ENCODE measurements around the gene BTBD9.

BTBD9 gene

DNA sequence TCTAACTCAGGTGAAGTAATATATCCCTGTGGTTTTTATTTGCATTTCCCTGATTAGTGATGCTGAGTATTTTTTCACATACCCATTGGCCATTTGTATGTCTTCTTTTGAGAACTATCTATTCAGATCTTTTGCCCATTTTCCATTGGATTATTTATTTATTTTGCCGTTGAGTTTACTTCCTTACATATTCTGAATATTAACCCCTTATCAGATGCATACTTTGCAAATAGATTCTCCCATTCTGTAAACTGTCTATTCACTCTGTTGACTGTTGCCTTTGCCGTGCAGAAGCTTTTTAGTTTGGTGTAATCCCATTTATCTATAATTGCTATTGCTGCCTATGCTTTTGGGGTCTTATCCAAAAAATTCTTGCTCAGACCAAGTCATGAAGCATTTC, 336.9 kb downstream of the BTBD9 start:
- DNase-seq (ENCODE audit: low read depth, low spot score): no peak

DNA sequence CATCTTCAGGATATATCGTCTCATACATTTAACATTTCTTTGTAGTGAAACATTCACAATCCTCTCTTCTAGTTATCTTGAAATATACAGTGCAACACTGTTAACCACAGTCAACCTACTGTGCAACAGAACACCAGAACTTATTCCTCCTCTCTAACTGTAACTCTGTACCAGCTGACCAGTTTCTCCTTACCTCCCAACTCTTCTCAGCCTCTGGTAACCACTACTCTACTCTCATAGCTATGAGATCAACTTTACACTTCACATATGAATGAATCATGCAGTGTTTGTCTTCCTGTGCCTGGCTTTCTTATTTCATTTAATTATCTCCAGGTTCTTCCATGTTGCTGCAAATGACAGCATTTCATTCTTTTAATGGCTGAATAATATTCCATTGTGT, 337.6 kb downstream of the BTBD9 start:
- DNase-seq (ENCODE audit: low read depth, low spot score): no peak

DNA sequence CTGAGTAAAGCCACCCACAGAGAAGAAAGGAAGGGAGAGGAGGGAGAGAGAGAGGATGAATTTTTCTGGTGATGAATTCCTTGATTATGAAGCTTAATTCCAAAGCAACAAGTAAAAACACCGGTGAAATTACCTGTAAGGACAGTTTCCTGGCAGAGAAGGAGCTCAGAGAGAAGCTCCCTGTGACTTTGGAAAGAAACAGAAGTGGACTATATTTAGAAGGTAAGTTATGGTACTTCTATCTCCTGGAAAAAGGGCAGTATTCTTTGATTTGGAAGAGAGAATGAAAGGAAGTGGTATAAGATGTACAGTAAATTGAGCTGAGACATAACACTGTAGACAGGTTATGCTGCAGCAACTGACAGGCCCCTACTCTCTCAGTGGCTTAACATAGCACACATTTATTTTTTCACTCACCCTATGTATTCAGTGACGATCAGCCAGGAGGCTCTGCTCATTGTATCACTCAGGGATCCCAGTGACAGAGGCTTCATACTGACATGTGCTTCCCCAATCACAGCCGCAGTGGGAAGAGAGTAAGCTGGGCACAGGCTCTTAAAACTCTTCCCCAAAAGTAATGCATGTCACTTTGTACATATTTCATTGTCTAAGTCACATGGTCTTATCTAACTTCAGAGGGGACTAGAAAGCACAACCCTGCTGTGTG, 349.5 kb downstream of the BTBD9 start:
- DNase-seq (ENCODE audit: low read depth, low spot score): no peak

DNA sequence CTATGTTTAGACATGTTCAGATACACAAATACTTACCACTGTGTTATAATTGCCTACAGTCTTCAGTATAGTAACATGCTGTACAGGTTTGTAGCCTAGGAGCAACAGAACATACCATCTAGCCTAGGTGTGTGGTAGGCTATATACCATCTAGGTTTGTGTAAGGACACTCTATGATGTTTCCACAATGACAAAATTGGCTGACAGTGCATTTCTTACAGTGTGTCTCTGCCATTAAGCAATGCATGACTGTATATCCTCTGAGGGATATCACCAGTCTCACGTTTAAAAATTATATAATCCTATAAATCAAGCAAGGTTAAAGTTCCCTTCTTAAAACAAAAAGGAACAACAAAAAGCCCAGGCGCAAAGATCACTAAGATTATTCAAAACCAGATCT, 352.2 kb downstream of the BTBD9 start:
- DNase-seq (ENCODE audit: low read depth, low spot score): no peak

DNA sequence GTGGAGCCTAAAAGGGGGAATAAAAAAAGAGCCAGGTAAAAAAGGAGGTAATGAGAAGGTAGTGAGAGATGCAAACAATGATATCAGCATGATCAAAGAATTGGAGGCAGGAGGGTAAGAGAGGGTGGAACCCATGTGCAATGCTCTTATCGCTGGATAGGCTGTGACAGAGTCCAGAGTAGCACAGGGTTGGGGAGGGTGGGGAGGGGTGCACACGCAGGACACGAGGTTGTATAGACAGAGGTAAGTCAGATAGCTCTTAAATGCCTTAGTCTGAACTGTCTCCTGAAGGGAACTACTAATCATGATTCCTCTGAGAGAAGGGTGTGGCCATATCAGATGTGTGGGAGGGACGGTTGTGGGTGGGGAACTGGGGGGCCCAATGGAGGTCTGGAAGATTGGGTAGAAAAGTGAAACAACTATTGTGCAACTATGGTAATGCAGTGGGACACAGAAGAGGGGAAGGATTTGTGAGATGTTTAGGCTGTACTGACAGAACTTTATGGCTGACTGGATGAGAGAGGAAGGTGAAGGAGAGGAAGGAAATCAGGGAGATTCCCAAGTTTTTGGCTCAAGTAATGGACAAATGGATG, 354.8 kb downstream of the BTBD9 start:
- no peak for DNase-seq (ENCODE audit: low read depth, low spot score)

DNA sequence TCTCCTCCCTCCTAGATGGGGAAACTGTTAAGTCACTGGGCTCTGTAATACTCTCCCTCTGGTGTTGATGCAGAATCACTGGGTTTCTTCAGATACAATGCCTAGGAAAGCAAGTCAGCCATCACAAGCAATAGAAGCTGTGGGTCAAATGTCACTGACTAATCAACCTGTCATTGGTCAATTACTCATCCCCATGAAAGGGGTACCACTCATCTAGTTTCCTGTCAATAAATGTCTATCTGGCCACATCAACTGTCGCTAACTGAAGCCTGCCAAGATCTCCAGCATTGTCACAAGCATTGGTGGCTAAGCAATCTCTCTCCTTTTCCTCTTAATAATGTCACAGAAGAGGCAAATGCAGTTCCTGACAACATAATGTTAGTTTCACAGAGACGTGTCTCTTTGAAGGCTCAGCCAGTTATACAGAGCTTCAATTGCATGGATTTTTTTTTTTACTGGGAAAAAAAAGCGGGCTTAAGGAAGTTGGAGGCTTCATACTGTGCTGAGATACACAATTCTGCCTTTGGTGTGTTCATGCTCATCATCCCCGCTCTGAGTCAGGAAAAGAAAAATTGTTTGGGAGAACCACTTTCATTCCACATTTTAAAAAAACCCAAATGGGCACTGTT, 355.9 kb downstream of the BTBD9 start:
- DNase-seq (ENCODE audit: low read depth, low spot score): no peak

DNA sequence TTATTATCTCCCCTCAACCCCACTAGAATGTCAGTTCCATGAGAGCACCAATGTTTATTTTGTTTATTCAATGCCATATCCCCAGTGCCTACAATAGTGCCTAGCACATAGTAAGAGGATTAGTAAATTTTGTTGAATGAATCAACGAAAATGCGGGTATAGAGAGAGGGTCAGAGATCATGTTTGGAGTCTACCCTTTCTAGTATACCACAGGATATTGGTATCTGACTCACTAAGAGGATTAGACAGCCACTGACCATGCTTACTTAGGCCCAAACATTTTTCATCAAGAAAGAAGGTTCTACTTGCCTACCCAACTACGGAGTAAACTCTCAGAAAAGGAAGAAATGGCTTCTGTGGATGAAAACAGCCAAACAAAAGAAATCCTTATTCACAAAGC, 356.8 kb downstream of the BTBD9 start:
- DNase-seq (ENCODE audit: low read depth, low spot score): no peak

DNA sequence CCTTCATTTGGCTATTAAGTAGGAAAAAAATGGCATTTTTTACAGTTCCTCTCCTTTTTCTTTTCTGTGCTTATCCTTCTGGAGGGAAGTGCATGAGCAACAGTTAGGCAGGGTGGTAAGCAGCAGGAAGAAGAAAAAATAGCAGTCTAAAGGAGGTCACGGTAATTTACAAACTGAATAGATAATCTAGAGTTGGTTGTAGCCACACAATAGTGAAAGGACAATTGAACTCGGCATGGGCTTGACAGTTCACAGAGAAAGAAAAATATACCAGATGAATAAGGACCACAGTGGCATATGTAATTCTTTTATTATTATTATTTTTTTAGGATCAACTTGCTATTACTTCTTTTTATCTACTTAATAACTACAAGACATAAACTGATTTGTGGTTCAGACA, 358.6 kb downstream of the BTBD9 start:
- no peak for DNase-seq (ENCODE audit: low read depth, low spot score)

DNA sequence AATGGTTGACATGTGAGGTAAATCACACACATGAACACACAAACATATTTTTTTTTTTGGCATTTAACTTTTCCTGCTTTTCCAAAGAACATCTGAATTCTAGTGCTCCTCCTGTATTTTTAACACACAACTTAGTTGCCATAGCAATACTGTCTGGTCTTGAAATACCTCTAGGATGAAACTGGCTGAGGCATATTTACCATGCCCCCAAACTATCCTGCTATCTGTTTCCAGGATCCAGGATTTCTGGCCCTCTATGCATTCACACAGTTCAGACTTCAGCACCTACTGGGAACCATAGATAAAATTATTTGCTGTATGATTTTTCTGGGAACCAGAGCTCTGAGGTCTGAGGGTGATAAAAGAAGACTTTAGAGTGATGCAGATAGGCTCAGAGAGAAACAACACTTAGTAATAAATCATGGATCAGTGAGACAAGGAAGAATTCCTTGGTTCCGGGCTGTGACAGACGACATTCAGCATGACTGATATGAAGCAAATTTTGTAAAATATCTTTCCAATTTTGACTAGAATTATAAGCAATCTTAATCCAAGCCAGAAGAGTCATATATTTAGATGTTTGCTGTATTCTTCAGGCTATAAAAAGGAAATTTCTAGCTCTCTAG, 359.7 kb downstream of the BTBD9 start:
- DNase-seq (ENCODE audit: low read depth, low spot score): no peak

DNA sequence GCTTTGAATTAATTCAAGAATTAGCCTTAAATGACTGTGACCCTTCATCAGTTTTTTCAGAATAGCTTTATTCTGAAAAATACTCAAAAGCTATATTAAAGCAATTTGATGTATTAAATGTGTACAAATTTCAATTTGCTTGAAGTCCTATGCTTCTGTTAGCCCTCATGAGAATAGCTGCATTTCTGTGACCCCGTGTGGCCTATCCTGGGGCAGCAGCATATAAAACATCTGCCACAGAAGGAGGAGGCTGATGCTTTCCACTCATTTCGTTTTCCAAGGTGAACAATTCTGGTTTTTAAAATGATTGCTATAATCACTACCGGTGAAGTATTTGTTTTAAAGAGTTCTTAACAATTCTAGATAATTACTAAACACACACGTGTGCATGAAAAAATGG, 360.3 kb downstream of the BTBD9 start:
- DNase-seq (ENCODE audit: low read depth, low spot score): no peak

DNA sequence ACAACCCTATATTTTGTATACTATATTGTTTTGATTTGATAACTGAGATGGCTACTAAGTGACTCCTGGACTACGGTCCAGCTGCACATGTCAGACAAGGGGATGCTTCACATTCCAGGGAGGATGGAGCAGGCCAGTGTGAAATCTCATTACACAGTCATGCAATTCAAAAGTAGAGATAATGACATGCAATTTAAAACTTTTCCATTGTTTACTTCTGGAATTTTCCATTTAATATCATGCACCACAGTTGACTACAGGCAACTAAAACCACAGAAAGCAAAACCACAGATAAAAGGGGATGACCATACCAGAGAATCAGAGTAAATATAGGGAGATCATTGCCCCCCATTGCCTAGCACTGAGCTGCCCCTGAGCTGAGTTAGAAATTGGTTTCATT, 366.4 kb downstream of the BTBD9 start:
- DNase-seq (ENCODE audit: low read depth, low spot score): no peak

DNA sequence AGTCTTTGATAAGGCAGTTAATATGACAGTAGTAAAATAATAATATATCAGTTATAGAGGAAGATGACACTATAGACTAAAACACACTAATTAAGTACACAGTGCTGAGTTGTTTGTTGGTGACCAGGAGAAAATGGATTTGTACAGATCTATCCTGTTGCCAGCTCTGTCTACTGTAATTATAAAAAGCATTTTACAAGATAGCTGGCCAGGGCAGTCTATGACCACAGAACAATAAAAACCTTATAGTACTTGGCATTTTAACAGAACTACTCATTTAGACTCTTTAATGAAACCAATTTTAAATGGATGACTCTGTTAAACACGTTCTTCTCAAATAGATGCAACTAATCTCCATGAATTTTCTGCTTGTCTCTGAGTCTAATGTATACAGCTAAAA, 367.5 kb downstream of the BTBD9 start:
- DNase-seq (ENCODE audit: low read depth, low spot score): no peak

DNA sequence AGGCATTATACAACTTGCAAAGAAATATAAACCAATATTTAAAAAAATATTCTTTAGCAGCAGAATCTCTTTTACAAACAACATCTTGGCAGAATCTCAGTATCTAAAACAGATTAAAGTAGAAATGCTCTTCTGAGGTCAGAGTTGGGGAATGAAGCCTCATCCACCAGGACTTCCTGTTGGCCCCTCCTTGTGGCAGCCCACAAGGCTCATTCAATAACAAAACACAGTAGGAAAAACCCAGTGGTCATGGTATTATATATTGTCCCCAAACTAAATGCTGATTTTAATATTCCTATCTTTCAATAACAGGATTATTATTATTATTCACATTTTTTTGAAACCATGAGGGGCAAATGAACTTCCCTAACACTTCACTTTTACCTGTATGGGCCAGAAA, 368.6 kb downstream of the BTBD9 start:
- DNase-seq (ENCODE audit: low read depth, low spot score): no peak

DNA sequence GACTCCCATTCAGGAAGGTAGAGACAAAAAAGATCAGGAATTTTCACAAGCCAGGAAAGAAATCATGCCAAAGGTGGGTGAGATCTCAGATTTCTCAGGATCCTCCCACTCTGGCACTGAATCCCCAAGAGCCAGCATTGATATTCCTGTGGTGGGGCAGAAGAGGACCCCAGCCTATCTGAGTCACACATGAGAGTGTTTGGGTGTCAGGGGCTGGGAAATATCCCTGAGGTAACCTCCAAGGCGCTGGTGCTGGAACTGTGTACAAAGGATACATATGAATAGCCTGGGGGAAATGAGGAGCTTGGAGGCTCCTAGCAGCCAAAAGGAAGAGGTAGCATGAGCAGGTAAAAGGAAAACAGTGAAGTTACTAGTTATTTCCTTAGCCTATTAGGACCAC, 369.4 kb downstream of the BTBD9 start:
- DNase-seq (ENCODE audit: low read depth, low spot score): no peak

DNA sequence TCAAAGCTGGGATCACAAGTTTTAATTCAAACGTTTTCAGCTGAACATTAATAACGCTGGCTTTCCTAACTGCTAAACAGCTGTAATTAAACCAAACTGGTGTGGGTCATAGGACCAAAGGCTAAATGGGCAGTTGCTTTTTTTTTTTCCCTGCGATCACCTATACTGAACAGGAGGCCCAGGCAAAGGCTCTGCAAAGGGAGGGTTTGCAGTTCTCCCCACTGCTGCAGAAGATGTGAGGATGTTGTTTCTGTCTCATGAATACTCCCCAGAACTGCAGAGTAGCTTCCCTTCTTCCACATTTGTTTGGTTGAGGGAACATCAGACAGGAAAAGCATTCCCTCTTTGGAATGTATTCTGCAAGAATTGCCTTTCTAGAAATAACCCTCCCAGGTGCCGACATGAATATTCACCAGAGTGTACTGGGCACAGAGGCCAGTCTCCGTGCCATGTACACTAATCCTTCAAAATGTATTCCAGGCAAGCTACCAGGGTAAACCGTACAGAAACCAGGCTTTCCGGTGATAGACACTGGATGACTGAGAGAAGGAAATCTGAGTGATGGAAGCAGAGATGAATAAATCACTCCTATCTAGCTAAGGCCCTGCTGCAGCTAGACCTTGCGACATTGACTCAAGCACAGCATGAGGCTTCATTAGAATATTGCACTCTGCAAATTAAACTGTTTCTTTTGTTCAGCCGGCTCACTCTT, 370.1 kb downstream of the BTBD9 start:
- DNase-seq (ENCODE audit: low read depth, low spot score): no peak

DNA sequence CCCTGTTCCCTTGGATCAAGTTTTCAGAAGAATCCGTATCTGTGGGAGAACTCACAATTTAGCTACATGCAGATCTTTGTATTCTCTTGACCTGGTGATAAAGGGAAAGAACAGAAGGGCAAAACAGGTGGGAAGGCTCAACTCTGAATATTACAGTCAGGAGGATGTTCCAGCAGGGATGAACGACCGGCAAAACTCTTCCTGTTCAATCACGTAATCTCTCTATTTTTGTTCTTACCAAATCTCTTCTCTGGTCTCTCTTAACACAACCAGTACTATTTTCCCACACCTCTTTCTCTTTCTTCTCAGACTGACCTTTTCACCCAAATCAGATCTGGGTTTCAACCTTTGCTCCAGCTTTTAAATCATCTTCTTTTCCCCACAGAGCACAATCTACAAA, 371.4 kb downstream of the BTBD9 start:
- no peak for DNase-seq (ENCODE audit: low read depth, low spot score)

DNA sequence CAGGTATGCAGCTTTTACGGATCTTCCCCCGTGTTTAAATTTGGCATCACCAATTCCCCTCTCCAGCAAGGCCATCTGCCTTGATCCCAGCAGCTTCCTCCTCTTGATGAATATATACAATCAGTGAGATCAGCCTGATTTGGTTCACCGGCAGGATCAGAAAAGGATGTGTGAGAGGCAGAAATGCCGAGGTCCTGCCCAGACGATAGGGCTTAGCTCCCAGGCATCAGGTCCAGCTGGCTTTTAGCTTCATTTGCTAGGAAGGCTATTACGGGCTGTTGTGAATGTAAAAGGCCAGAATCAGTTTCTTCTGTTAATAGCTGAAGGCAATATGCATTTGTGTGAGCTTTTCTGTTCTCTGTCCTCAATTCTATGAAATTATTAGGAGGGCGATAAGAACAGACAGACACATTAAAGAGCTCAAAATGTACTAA, 372.8 kb downstream of the BTBD9 start:
- DNase-seq (ENCODE audit: low read depth, low spot score): no peak

DNA sequence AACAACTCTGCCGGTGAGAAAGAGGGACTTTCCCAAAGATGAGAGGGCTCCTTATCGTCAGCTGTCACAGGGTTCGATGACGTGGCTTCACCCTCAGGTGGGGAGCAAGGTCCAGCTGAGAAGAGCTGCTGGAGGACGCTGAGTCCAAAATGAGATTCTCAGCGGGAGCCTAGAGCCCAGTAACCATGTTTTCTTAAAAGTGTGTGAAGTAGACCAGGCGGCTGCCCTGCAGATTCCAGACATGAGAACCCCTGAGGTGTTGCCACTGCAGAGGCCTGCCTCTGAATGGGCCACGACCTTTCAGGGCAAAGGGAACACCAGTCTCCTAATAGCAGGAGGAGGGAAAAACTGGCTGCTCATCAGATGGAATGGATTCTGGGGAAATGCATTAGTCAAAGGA, 375.1 kb downstream of the BTBD9 start:
- DNase-seq (ENCODE audit: low read depth, low spot score): peak; percentile 82

DNA sequence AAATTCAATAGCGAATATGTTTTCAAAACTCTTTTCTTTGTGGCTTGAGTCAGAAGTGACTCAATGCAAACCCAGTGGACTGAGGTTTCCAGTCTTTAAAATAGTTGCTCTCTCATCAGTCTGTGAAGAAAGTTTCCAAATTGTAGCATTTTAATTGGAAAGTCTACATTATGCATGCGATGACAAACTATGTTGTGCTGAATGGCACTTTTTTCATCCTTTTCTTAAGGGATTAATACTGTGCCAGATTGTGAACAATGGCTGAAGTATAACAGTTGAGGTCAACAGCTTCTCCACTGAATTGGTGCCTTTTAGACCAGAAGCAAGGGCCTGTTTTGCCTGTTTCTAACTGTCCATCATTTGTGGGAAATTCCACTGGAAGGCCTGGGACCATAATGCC, 377.1 kb downstream of the BTBD9 start:
- DNase-seq (ENCODE audit: low read depth, low spot score): no peak

DNA sequence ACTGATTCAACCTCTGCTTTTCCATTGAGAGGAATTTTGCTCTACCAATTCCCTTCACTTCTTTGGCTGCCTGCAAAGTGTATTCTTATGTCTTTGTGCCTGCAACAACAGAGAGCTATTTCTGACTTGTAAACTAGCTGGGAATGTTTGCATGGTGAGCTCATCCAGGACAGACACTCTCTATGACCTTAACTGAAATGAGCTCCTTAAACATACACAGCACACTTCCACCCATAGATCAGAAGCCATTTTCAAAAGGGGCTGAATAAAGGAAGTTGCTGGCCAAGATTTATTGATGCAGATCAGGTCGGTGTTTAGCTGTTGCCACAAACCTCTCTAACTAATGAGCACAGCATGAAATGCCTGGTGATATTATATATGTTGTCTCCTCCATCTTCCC, 377.7 kb downstream of the BTBD9 start:
- peak; percentile 74 for DNase-seq (ENCODE audit: low read depth, low spot score)

DNA sequence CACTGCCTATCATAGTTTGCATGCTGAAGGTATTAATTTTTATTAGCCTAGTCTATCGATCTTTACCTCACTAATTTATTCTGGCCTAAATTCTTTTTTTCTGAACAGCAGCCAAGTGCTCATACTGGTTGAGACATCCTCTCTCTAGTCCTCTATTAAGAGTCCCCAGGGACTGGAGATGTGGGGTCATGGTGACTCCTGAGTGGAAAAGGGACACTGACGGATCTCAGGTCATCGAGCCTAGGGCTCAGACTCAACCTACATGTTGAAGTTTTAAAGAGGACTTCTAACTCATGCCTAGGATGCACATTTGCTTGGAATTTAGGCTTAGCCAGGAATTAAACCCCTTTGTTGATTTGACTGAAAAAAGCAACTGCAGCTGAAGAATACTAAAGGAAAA, 378.1 kb downstream of the BTBD9 start:
- DNase-seq (ENCODE audit: low read depth, low spot score): no peak

DNA sequence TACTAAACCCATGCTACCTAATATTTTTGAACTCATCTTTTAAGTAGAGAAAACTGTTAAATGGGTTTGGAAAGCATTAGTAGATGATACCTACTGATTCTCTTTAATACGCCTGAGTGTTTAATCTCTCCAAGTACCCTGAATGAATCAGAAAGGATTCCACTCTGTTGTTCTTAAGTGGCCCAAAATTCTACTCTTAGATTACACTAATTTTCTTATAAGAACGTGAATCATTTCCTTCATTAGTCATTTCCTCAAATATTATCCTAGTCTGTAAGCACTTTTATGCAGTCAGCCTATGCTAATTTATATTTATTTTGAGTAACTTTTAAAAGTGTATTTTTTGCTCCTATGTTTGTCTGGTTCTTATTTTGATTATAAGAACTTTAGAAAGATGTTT, 380.0 kb downstream of the BTBD9 start:
- no peak for DNase-seq (ENCODE audit: low read depth, low spot score)
